ENCODE results near the gene RIPOR3. TPM values are rescaled to one million over a fixed set of nuclear protein-coding genes. Genes with fewer than 3 reads are reported as not detected.
"Not testable (repeated sequence)": the region's sequence is repeated elsewhere in the genome, so short reads cannot be mapped to it uniquely, and the experiment has no call there.

RIPOR3 gene
- total RNA-seq, 4 donors from 2014 or later: 6.1 to 25.7 (median 15.3) TPM

DNA sequence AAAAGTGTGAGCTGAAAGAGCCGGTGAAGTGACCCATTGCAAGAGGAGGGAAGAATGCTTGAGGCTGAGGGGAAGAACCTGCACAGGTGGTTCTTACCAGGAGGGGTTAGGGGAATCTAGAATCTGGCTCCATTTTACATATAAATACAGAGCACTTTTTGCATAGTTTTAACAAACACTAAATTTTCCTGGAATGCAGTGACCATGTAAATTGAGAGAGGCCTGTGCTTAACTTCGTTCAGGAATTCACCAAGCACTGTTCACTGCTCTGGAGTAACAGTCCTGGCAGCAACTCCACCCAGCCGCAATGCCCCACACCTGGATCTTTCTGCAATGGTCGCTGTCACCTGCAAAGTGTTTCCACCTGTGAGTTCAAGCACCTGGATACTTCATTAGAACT lies 13.2 kb upstream of the RIPOR3 start:
- H3K4me3 ChIP-seq: no peak overlapping the region
- H3K36me3 ChIP-seq: no peaks in the 10 kb centered on the region
- TF ChIP-seq EP300 (IDR thresholded peaks at IDR 0.05) (no peak), POLR2A (IDR thresholded peaks at IDR 0.05; ENCODE audit: low read depth) (no peak), CTCF (IDR thresholded peaks at IDR 0.05) (no peak), POLR2AphosphoS5 (IDR thresholded peaks at IDR 0.05) (no peak)
- DNase-seq (ENCODE audit: extremely low spot score): no peak
- intact Hi-C loops (cut with DNase I): no loop called here
- WGBS: 83% methylated on average over 4 of the region's 4 CpGs
- no peaks in the 10 kb centered on the region for H3K27me3 ChIP-seq
- no peaks in the 10 kb centered on the region for H3K9me3 ChIP-seq
- H3K4me1 ChIP-seq: no peaks in the 10 kb centered on the region
- H3K27ac ChIP-seq (replicated peaks in 1 of 4): no peak overlapping the region

- intact Hi-C loops (cut with DNase I): not testable (repeated sequence)
- WGBS: 83% methylated on average over 9 of the region's 9 CpGs
Measured at GRCh38 chr20:50703651-50704438, 12.5 kb upstream of the RIPOR3 start.

GRCh38 chr20:50701041-50701963 lies 10.0 kb upstream of the RIPOR3 start:
- no peak overlapping the region for H3K27ac ChIP-seq (replicated peaks in 1 of 4)
- no peaks in the 10 kb centered on the region for H3K27me3 ChIP-seq
- intact Hi-C loops (cut with DNase I): no loop called here
- H3K9me3 ChIP-seq: no peaks in the 10 kb centered on the region
- WGBS: 92% methylated on average over 11 of the region's 11 CpGs
- no peaks in the 10 kb centered on the region for H3K36me3 ChIP-seq
- no peak overlapping the region for H3K4me3 ChIP-seq
- no peaks in the 10 kb centered on the region for H3K4me1 ChIP-seq
- TF ChIP-seq POLR2AphosphoS5 (IDR thresholded peaks at IDR 0.05) (no peak), CTCF (IDR thresholded peaks at IDR 0.05) (no peak), EP300 (IDR thresholded peaks at IDR 0.05) (no peak), POLR2A (IDR thresholded peaks at IDR 0.05; ENCODE audit: low read depth) (no peak)
- DNase-seq (ENCODE audit: extremely low spot score): no peak

More at GRCh38 chr20:50703651-50704438, 12.5 kb upstream of the RIPOR3 start:
- H3K4me1 ChIP-seq; H3K4me3 ChIP-seq; H3K9me3 ChIP-seq; H3K36me3 ChIP-seq; DNase-seq (ENCODE audit: extremely low spot score); H3K27ac ChIP-seq (replicated peaks in 1 of 4); H3K27me3 ChIP-seq: not testable (repeated sequence)

- Histone ChIP-seq H3K9me3 (no peaks in the 10 kb centered on the region), H3K4me1 (peaks cover 0 to 15% (median 6%) of the 10 kb centered on the region in 4 donors), H3K36me3 (no peaks in the 10 kb centered on the region), H3K27ac (replicated peaks in 1 of 4) (no peak overlapping the region), H3K27me3 (no peaks in the 10 kb centered on the region), H3K4me3 (no peak overlapping the region)
- intact Hi-C loops (cut with DNase I): no loop called here
- 94% methylated on average over 5 of the region's 5 CpGs for WGBS
- no peak for DNase-seq (ENCODE audit: extremely low spot score)
- TF ChIP-seq EP300 (IDR thresholded peaks at IDR 0.05) (no peak), CTCF (IDR thresholded peaks at IDR 0.05) (no peak), POLR2AphosphoS5 (IDR thresholded peaks at IDR 0.05) (no peak), POLR2A (IDR thresholded peaks at IDR 0.05; ENCODE audit: low read depth) (no peak)
Measured at GRCh38 chr20:50699688-50700087, 8.3 kb upstream of the RIPOR3 start.

- DNase-seq (ENCODE audit: extremely low spot score); H3K4me3 ChIP-seq; H3K27me3 ChIP-seq; H3K36me3 ChIP-seq; intact Hi-C loops (cut with DNase I); H3K9me3 ChIP-seq; H3K27ac ChIP-seq (replicated peaks in 1 of 4): not testable (repeated sequence)
- peaks cover 0 to 15% (median 6%) of the 10 kb centered on the region in 4 donors for H3K4me1 ChIP-seq
- 95% methylated on average over 7 of the region's 7 CpGs for WGBS
Measured at GRCh38 chr20:50698255-50698654, 6.9 kb upstream of the RIPOR3 start.
